WTC11 (cell line): Measurements from ENCODE around the gene NRAP. TPM values are rescaled to one million over a fixed set of nuclear protein-coding genes. Genes with fewer than 3 reads are reported as not detected.
A peak's percentile ranks its signal among the peaks of the same experiment; 100 is the strongest.

Source experiments
- ATAC-seq: fragments of 200-7000 bp; cut with Tn5 transposase; 2 replicates; pipeline ENCODE4 v1.10.0; 2021; ENCODE audit warnings: mild to moderate bottlenecking, moderate library complexity
- CTCF ChIA-PET: fragments of 300-600 bp; sonication (Branson Sonifier 250); formaldehyde crosslinking; loops from one replicate; lab custom pipeline; 2021; ENCODE audit warnings: antibody characterized with exemption; lab: Charles Lee
- POLR2A ChIA-PET: fragments of 350-600 bp; sonication (Branson Sonifier 250); formaldehyde crosslinking; loops from one replicate; lab custom pipeline; 2021; ENCODE audit warnings: antibody characterized with exemption; lab: Charles Lee
- DNase-seq: peaks from one replicate; pipeline ENCODE4 v3.0.0; 2021; ENCODE audit warnings: low spot score
- H3K27ac Mint-ChIP-seq: 2 replicates; pipeline ENCODE4 v1.8.0; 2021; ENCODE audit warnings: mixed read lengths
- H3K27me3 Mint-ChIP-seq: 2 replicates; pipeline ENCODE4 v1.8.0; 2021; ENCODE audit warnings: low read depth, mild to moderate bottlenecking, moderate library complexity, mixed read lengths
- H3K36me3 Mint-ChIP-seq: 2 replicates; pipeline ENCODE4 v1.8.0; 2021; ENCODE audit warnings: mixed read lengths
- H3K4me1 Mint-ChIP-seq: 2 replicates; pipeline ENCODE4 v1.8.0; 2022; ENCODE audit warnings: mixed read lengths
- H3K4me3 Mint-ChIP-seq: 2 replicates; pipeline ENCODE4 v1.8.0; 2021; ENCODE audit warnings: mild to moderate bottlenecking, moderate library complexity, mixed read lengths
- H3K9me3 Mint-ChIP-seq: 2 replicates; pipeline ENCODE4 v1.8.0; 2021; ENCODE audit warnings: mixed read lengths
- ATF2 ChIP-seq: sonication (generic); formaldehyde crosslinking; IDR thresholded peaks from 2 replicates; pipeline ENCODE4 v1.8.1; 2022; ENCODE audit warnings: low read depth, missing genetic modification reagents, borderline replicate concordance
- CBFB ChIP-seq: sonication (generic); formaldehyde crosslinking; IDR thresholded peaks from 2 replicates; pipeline ENCODE4 v1.8.1; 2022; ENCODE audit warnings: mild to moderate bottlenecking, low read depth, missing genetic modification reagents
- CTCF ChIP-seq: fragments of 200-600 bp; IDR thresholded peaks from 2 replicates; pipeline ENCODE4 v1.8.0; 2022; ENCODE audit warnings: antibody characterized with exemption
- E2F1 ChIP-seq: sonication (generic); formaldehyde crosslinking; IDR thresholded peaks from 2 replicates; pipeline ENCODE4 v1.8.0; 2022; ENCODE audit warnings: mild to moderate bottlenecking, missing genetic modification reagents
- FOXP4 ChIP-seq: sonication (generic); formaldehyde crosslinking; IDR thresholded peaks from 2 replicates; pipeline ENCODE4 v1.8.0; 2022; ENCODE audit warnings: mild to moderate bottlenecking, missing genetic modification reagents
- MLX ChIP-seq: sonication (generic); formaldehyde crosslinking; IDR thresholded peaks from 2 replicates; pipeline ENCODE4 v1.8.1; 2023; ENCODE audit warnings: mild to moderate bottlenecking, missing genetic modification reagents, moderate library complexity
- SMAD3 ChIP-seq: sonication (generic); formaldehyde crosslinking; IDR thresholded peaks from 2 replicates; pipeline ENCODE4 v1.8.0; 2022; ENCODE audit warnings: missing genetic modification reagents, mild to moderate bottlenecking, borderline replicate concordance
- USF2 ChIP-seq: sonication (generic); formaldehyde crosslinking; IDR thresholded peaks from 2 replicates; pipeline ENCODE4 v1.8.1; 2023; ENCODE audit warnings: mild to moderate bottlenecking, missing genetic modification reagents, moderate library complexity
- ZBTB43 ChIP-seq: sonication (generic); formaldehyde crosslinking; IDR thresholded peaks from 2 replicates; pipeline ENCODE4 v1.8.1; 2023; ENCODE audit warnings: mild to moderate bottlenecking, missing genetic modification reagents
- ZMAT4 ChIP-seq: fragments of 250-450 bp; sonication (Bioruptor Pico); IDR thresholded peaks from 2 replicates; pipeline ENCODE4 v1.9.0; 2021; ENCODE audit warnings: mild to moderate bottlenecking
- ZNF396 ChIP-seq: fragments of 250-450 bp; sonication (Bioruptor Pico); IDR thresholded peaks from 2 replicates; pipeline ENCODE4 v1.8.0; 2021; ENCODE audit warnings: mild to moderate bottlenecking, moderate library complexity, borderline replicate concordance
- ZNF423 ChIP-seq: fragments of 250-450 bp; sonication (Bioruptor Pico); IDR thresholded peaks from 2 replicates; pipeline ENCODE4 v2.1.2; 2022; ENCODE audit warnings: mild to moderate bottlenecking, moderate library complexity
- ZSCAN18 ChIP-seq: fragments of 250-450 bp; sonication (Bioruptor Pico); IDR thresholded peaks from 2 replicates; pipeline ENCODE4 v2.1.2; 2022; ENCODE audit warnings: mild to moderate bottlenecking, moderate library complexity
- total RNA-seq: library from RNA; stranded (reverse); gene quantifications from 3 replicates; pipeline ENCODE4 v1.2.3, GENCODE V29; 2021

Gene NRAP
- total RNA-seq, 1 experiment from 2014 or later, result not detected

GRCh38 chr10:113639966-113640365 is 23.9 kb downstream of the NRAP start:
- POLR2A ChIA-PET, result no interaction called here
- TF ChIP-seq ZSCAN18 (CRISPR knock-in tag), result no peak
- no peak for TF ChIP-seq CBFB (CRISPR knock-in tag)
- no peak for TF ChIP-seq ZNF423 (CRISPR knock-in tag)
- ATAC-seq (no peak), DNase-seq (no peak)
- Mint-ChIP-seq H3K27me3 (no peaks in the 10 kb centered on the region), H3K4me1 (peaks cover 10% of the 10 kb centered on the region; the same call in 1 of the 2 replicates), H3K4me3 (no peak overlapping the region), H3K27ac (no peak overlapping the region), H3K36me3 (peaks cover 1% of the 10 kb centered on the region; the same call in 1 of the 2 replicates), H3K9me3 (peaks cover 2% of the 10 kb centered on the region)
- CTCF ChIA-PET, result no interaction called here

GRCh38 chr10:113631684-113632367 is 32.0 kb downstream of the NRAP start:
- DNase-seq, result no peak
- no peak overlapping the region for H3K4me3 Mint-ChIP-seq
- H3K36me3 Mint-ChIP-seq, result peaks cover 8% of the 10 kb centered on the region
- peak; percentile 65 for ATAC-seq
- peaks cover 19% of the 10 kb centered on the region for H3K9me3 Mint-ChIP-seq
- no peaks in the 10 kb centered on the region; the same call in none of the 2 replicates for H3K27me3 Mint-ChIP-seq
- ChIA-PET CTCF (interaction anchor here (1.2 kb wide), 1 partner anchor 48 kb away, joined by 4 read pairs; the partner anchor contains the start of gene CASP7), POLR2A (no interaction called here)
- H3K4me1 Mint-ChIP-seq, result peaks cover 19% of the 10 kb centered on the region
- no peak overlapping the region for H3K27ac Mint-ChIP-seq
- TF ChIP-seq ZSCAN18 (CRISPR knock-in tag) (no peak), ZMAT4 (CRISPR knock-in tag) (no peak), ZNF396 (CRISPR knock-in tag) (no peak), USF2 (CRISPR knock-in tag) (peak; percentile 49), CTCF (no peak)

GRCh38 chr10:113630929-113631533 is 32.8 kb downstream of the NRAP start:
- Mint-ChIP-seq H3K27ac (no peak overlapping the region), H3K4me1 (peaks cover 19% of the 10 kb centered on the region), H3K27me3 (no peaks in the 10 kb centered on the region; the same call in none of the 2 replicates), H3K36me3 (peaks cover 8% of the 10 kb centered on the region), H3K9me3 (peaks cover 19% of the 10 kb centered on the region), H3K4me3 (no peak overlapping the region)
- no peak; the same call in 1 of the 2 replicates for ATAC-seq
- ChIA-PET CTCF (interaction anchor here (1.2 kb wide), 1 partner anchor 48 kb away, joined by 4 read pairs; the partner anchor contains the start of gene CASP7), POLR2A (no interaction called here)
- DNase-seq, result no peak
- TF ChIP-seq ATF2 (CRISPR knock-in tag) (no peak), SMAD3 (CRISPR knock-in tag) (no peak), ZSCAN18 (CRISPR knock-in tag) (no peak), ZBTB43 (CRISPR knock-in tag) (no peak), E2F1 (CRISPR knock-in tag) (no peak), MLX (CRISPR knock-in tag) (no peak), FOXP4 (no peak)
